Measurements from ENCODE around the gene MAPKBP1. TPM values are rescaled to one million over a fixed set of nuclear protein-coding genes. Genes with fewer than 3 reads are reported as not detected.

MAPKBP1 gene
- polyA plus RNA-seq, 2 of the 4 experiments (the other 2 are of a cell fraction) = 2.5 to 6.1 TPM

DNA sequence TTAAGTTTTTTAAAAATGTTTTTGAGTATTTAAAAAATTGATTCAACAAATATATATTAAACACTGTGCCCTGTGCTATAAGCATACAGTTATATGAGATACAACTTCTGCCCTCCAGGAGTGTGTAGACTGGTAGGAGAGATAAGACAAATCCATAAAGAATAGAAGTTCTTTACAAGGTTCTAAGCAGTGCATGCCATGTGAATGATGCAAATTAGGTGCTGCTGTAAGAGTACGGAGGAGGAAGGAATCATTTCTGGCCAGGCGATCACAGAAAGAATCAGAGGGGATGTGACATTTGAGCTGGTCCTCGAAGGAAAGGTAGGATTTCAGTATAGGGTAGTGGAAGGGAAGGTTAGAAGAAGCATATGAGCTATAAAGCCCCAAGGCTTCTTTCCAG is 14.0 kb downstream of the MAPKBP1 start:
- no peak for FAIRE-seq
- ATAC-seq = no peak
- no peak for TF ChIP-seq ZNF302 (CRISPR knock-in tag; IDR thresholded peaks at IDR 0.05)
- TF ChIP-seq, protein P1, sequence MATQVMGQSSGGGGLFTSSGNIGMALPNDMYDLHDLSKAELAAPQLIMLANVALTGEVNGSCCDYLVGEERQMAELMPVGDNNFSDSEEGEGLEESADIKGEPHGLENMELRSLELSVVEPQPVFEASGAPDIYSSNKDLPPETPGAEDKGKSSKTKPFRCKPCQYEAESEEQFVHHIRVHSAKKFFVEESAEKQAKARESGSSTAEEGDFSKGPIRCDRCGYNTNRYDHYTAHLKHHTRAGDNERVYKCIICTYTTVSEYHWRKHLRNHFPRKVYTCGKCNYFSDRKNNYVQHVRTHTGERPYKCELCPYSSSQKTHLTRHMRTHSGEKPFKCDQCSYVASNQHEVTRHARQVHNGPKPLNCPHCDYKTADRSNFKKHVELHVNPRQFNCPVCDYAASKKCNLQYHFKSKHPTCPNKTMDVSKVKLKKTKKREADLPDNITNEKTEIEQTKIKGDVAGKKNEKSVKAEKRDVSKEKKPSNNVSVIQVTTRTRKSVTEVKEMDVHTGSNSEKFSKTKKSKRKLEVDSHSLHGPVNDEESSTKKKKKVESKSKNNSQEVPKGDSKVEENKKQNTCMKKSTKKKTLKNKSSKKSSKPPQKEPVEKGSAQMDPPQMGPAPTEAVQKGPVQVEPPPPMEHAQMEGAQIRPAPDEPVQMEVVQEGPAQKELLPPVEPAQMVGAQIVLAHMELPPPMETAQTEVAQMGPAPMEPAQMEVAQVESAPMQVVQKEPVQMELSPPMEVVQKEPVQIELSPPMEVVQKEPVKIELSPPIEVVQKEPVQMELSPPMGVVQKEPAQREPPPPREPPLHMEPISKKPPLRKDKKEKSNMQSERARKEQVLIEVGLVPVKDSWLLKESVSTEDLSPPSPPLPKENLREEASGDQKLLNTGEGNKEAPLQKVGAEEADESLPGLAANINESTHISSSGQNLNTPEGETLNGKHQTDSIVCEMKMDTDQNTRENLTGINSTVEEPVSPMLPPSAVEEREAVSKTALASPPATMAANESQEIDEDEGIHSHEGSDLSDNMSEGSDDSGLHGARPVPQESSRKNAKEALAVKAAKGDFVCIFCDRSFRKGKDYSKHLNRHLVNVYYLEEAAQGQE (IDR thresholded peaks at IDR 0.05) = no peak
- TF ChIP-seq NPAS2 (CRISPR knock-in tag; IDR thresholded peaks at IDR 0.05; ENCODE audit: borderline replicate concordance) = no peak
- TF ChIP-seq, protein P2, sequence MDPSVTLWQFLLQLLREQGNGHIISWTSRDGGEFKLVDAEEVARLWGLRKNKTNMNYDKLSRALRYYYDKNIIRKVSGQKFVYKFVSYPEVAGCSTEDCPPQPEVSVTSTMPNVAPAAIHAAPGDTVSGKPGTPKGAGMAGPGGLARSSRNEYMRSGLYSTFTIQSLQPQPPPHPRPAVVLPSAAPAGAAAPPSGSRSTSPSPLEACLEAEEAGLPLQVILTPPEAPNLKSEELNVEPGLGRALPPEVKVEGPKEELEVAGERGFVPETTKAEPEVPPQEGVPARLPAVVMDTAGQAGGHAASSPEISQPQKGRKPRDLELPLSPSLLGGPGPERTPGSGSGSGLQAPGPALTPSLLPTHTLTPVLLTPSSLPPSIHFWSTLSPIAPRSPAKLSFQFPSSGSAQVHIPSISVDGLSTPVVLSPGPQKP (IDR thresholded peaks at IDR 0.05; ENCODE audit: low read depth, low read length) = no peak
- TF ChIP-seq, protein P3, sequence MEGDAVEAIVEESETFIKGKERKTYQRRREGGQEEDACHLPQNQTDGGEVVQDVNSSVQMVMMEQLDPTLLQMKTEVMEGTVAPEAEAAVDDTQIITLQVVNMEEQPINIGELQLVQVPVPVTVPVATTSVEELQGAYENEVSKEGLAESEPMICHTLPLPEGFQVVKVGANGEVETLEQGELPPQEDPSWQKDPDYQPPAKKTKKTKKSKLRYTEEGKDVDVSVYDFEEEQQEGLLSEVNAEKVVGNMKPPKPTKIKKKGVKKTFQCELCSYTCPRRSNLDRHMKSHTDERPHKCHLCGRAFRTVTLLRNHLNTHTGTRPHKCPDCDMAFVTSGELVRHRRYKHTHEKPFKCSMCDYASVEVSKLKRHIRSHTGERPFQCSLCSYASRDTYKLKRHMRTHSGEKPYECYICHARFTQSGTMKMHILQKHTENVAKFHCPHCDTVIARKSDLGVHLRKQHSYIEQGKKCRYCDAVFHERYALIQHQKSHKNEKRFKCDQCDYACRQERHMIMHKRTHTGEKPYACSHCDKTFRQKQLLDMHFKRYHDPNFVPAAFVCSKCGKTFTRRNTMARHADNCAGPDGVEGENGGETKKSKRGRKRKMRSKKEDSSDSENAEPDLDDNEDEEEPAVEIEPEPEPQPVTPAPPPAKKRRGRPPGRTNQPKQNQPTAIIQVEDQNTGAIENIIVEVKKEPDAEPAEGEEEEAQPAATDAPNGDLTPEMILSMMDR (IDR thresholded peaks at IDR 0.05) = no peak
- no peak for TF ChIP-seq MAFK (IDR thresholded peaks at IDR 0.05; ENCODE audit: partially characterized antibody)
- TF ChIP-seq RNF2 (IDR thresholded peaks at IDR 0.05; ENCODE audit: borderline replicate concordance, low read depth) = no peak
- TF ChIP-seq GATA3 (IDR thresholded peaks at IDR 0.05; ENCODE audit: borderline replicate concordance) = no peak
- no peak for TF ChIP-seq EHMT2 (IDR thresholded peaks at IDR 0.05; ENCODE audit: low read depth)
- TF ChIP-seq ZFP36 (IDR thresholded peaks at IDR 0.05; ENCODE audit: borderline replicate concordance, partially characterized antibody) = no peak
- TF ChIP-seq PHF8 (IDR thresholded peaks at IDR 0.05; ENCODE audit: borderline replicate concordance, low read depth) = no peak
- no peak for TF ChIP-seq ZSCAN20 (CRISPR knock-in tag; IDR thresholded peaks at IDR 0.05)
- no peak for TF ChIP-seq CHD2 (IDR thresholded peaks at IDR 0.05; ENCODE audit: low read length, partially characterized antibody)
- TF ChIP-seq MAZ (IDR thresholded peaks at IDR 0.05; ENCODE audit: borderline replicate concordance, low read depth, low read length) = no peak
- no peak for TF ChIP-seq FOSB (CRISPR knock-in tag; IDR thresholded peaks at IDR 0.05)
- Histone ChIP-seq H3K27ac (no peak overlapping the region), H3K4me3 (no peak overlapping the region), H3K4me1 (peaks cover 11% of the 10 kb centered on the region; the same call in 1 of the 3 replicates), H3K9me3 (no peaks in the 10 kb centered on the region), H3K4me2 (no peak overlapping the region)
- no peak for DNase-seq (ENCODE audit: low read depth in 1 of 2, low spot score in 1 of 2)
- WGBS (ENCODE audit: missing lambda C conversion rate) = 88% methylated on average over 3 of the region's 3 CpGs
- ChIA-PET POLR2A (no interaction called here), CTCF (interaction anchor here (1.3 to 1.9 kb wide), 2 partner anchors 13 to 22 kb away, joined by 4 to 6 read pairs; partner anchors contain the start of gene MAPKBP1)

DNA sequence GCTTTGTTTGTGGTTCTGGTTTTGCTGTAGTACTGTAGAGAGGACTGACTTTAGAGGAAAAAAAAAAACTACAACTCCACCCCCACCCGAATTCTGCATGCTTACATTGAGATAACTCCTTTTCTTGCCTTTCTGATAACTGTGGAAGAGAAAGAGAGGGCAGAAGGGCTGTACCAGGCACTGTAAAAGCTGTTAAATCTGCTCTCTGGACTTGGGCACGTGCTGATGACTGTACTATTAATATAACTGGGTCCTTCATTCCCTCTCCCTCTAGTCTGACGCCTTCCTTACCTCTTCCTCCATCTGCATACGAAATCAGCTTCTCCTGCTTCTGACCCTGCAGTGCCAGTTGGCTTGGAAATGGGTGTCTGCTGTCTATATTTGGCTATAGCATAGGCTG is 15.0 kb downstream of the MAPKBP1 start:
- peaks cover 11% of the 10 kb centered on the region; the same call in 1 of the 3 replicates for H3K4me1 ChIP-seq
- H3K4me2 ChIP-seq = no peak overlapping the region
- FAIRE-seq = no peak
- ATAC-seq = no peak
- TF ChIP-seq MAZ (IDR thresholded peaks at IDR 0.05; ENCODE audit: borderline replicate concordance, low read depth, low read length) (no peak), RARB (CRISPR knock-in tag; IDR thresholded peaks at IDR 0.05) (no peak), CEBPB (IDR thresholded peaks at IDR 0.05) (no peak), ZC3H11A (IDR thresholded peaks at IDR 0.05) (no peak), EP300 (IDR thresholded peaks at IDR 0.05) (no peak), POLR2A (IDR thresholded peaks at IDR 0.05; ENCODE audit: low read length) (no peak), BHLHE40 (IDR thresholded peaks at IDR 0.05; ENCODE audit: low read depth, low read length) (no peak), ZNF302 (CRISPR knock-in tag; IDR thresholded peaks at IDR 0.05) (no peak), CHD2 (IDR thresholded peaks at IDR 0.05; ENCODE audit: low read length, partially characterized antibody) (no peak), CBX2 (IDR thresholded peaks at IDR 0.05; ENCODE audit: borderline replicate concordance, low read depth) (no peak)
- TF ChIP-seq, protein P4, sequence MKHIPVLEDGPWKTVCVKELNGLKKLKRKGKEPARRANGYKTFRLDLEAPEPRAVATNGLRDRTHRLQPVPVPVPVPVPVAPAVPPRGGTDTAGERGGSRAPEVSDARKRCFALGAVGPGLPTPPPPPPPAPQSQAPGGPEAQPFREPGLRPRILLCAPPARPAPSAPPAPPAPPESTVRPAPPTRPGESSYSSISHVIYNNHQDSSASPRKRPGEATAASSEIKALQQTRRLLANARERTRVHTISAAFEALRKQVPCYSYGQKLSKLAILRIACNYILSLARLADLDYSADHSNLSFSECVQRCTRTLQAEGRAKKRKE (CRISPR knock-in tag; IDR thresholded peaks at IDR 0.05; ENCODE audit: low read depth) = no peak
- no peak overlapping the region for H3K4me3 ChIP-seq
- H3K9me3 ChIP-seq = no peaks in the 10 kb centered on the region
- no peak overlapping the region for H3K27ac ChIP-seq
- no peak for DNase-seq (ENCODE audit: low read depth in 1 of 2, low spot score in 1 of 2)
- ChIA-PET CTCF (interaction anchor here (0.6 to 1.9 kb wide), 3 partner anchors 14 to 21 kb away, joined by 3 to 6 read pairs (median 4); partner anchors contain the start of gene MAPKBP1), POLR2A (no interaction called here)
- WGBS (ENCODE audit: missing lambda C conversion rate) = 87% methylated on average over 4 of the region's 4 CpGs

All from A549 (cell line).